Astrocyte of the cerebellum (primary cell): ENCODE results near the gene C1RL.

Source experiments
- DNase-seq: peaks from one replicate; pipeline ENCODE4 v3.0.0-alpha.2; 2011; ENCODE audit warnings: low read depth
- H3K4me3 ChIP-seq: 2 replicates; pipeline ENCODE4 v1.5.1; 2011; ENCODE audit warnings: mild to moderate bottlenecking, low read depth, low read length, moderate library complexity
- CTCF ChIP-seq: IDR thresholded peaks from 2 replicates; pipeline ENCODE4 v1.5.1; 2012; ENCODE audit warnings: low read length, low read depth, moderate library complexity, mild to moderate bottlenecking; ENCODE audit errors: missing control alignments
- in situ Hi-C: cut with HindIII; loops from 2 replicates; pipeline ENCODE4 v1.10.0; 2017; ENCODE audit warnings: low sequenced_read_pairs

C1RL gene

GRCh38 chr12:7069386-7069785 is 39.6 kb downstream of the C1RL start:
- TF ChIP-seq CTCF, result no peak
- in situ Hi-C loops, result no loop called here
- H3K4me3 ChIP-seq, result no peak overlapping the region
- DNase-seq, result no peak

- in situ Hi-C loops, result no loop called here
- no peak for TF ChIP-seq CTCF
- DNase-seq, result no peak
- H3K4me3 ChIP-seq, result no peak overlapping the region
These were observed 40.0 kb downstream of the C1RL start for GRCh38 chr12:7068994-7069346.

GRCh38 chr12:7068240-7068993 is 40.6 kb downstream of the C1RL start:
- no peak for DNase-seq
- no peak for TF ChIP-seq CTCF
- in situ Hi-C loops, result no loop called here

GRCh38 chr12:7067096-7067495 is 41.9 kb downstream of the C1RL start:
- in situ Hi-C loops, result no loop called here
- no peak for DNase-seq
- no peak overlapping the region for H3K4me3 ChIP-seq
- no peak for TF ChIP-seq CTCF

More at GRCh38 chr12:7068240-7068993, 40.6 kb downstream of the C1RL start:
- H3K4me3 ChIP-seq, result no peak overlapping the region

- in situ Hi-C loops, result no loop called here
- H3K4me3 ChIP-seq, result no peak overlapping the region
- no peak for DNase-seq
- TF ChIP-seq CTCF, result no peak
These were observed 42.4 kb downstream of the C1RL start for GRCh38 chr12:7066596-7066995.

- TF ChIP-seq CTCF, result no peak
- H3K4me3 ChIP-seq, result no peak overlapping the region
- in situ Hi-C loops, result no loop called here
- no peak for DNase-seq
These were observed 43.9 kb downstream of the C1RL start for GRCh38 chr12:7065073-7065623.

- no peak overlapping the region for H3K4me3 ChIP-seq
- in situ Hi-C loops, result no loop called here
- no peak for TF ChIP-seq CTCF
- no peak for DNase-seq
These were observed 44.5 kb downstream of the C1RL start for GRCh38 chr12:7064516-7064915.
